Psoas muscle (tissue), 8 donors: ENCODE results near the gene KRT26. TPM values are rescaled to one million over a fixed set of nuclear protein-coding genes. Genes with fewer than 3 reads are reported as not detected.

Source experiments
- ATAC-seq, 4 donors: fragments of 200-7000 bp; cut with Tn5 transposase; one replicate each; pipeline ENCODE4 v1.9.1; 2020; ENCODE audit warnings: moderate library complexity in 3 of 4, mild to moderate bottlenecking in 2 of 4
- DNase-seq, 2 donors: peaks; one replicate each; pipeline ENCODE4 v3.0.0-alpha.2; 2020
- H3K27ac ChIP-seq: fragments of 200-600 bp; one replicate; pipeline ENCODE4 v1.8.0; 2022
- H3K27me3 ChIP-seq, 3 donors: fragments of 200-600 bp in 1 of 3; one replicate each; pipeline versions ENCODE4 v1.6.1 to v1.8.0; 2013 to 2022; ENCODE audit warnings: low read length in 2 of 3, mild to moderate bottlenecking in 2 of 3, moderate library complexity in 1 of 3; ENCODE audit not compliant: insufficient read depth in 3 of 3
- H3K36me3 ChIP-seq, 2 donors: fragments of 200-600 bp in 1 of 2; one replicate each; pipeline versions ENCODE4 v1.6.1 to v1.8.0; 2013 to 2022; ENCODE audit warnings: low read depth in 1 of 2, mild to moderate bottlenecking in 1 of 2, moderate library complexity in 1 of 2; ENCODE audit not compliant: insufficient read depth in 1 of 2
- H3K4me1 ChIP-seq: fragments of 200-600 bp; one replicate; pipeline ENCODE4 v1.8.0; 2022
- H3K4me3 ChIP-seq: fragments of 200-600 bp; one replicate; pipeline ENCODE4 v1.8.0; 2022; ENCODE audit warnings: mild to moderate bottlenecking
- H3K9me3 ChIP-seq: fragments of 200-600 bp; one replicate; pipeline ENCODE4 v1.8.0; 2022
- WGBS, 3 donors: extraction: QIAGEN DNeasy Blood & Tissue Kit; methylation state at CpG; one replicate each; pipeline versions ENCODE4 v1.1.6 to v1.1.7; 2013; 5-methylcytosine and 5-hydroxymethylcytosine counted together
- intact Hi-C, 2 donors: fragments of 100-400 bp; cut with DNase I; formaldehyde crosslinking; loops; one replicate each; pipeline versions ENCODE4 v1.11.0 to v1.14.2; 2022
- polyA plus RNA-seq, 3 donors: library from polyadenylated mRNA; stranded (reverse); fragments of 200-250 nt; gene quantifications; one replicate each; pipeline ENCODE4 v1.2.3, GENCODE V29; 2013
- total RNA-seq, 4 donors: library from RNA; stranded (reverse); fragmentation: NEBNext Ultra II Directional in 2 of 4; extraction: Animal tissue kit (Norgen Biotek cat#: 25700) in 2 of 4; gene quantifications; one replicate each; pipeline versions ENCODE4 v1.2.1 to v1.2.4, GENCODE V29; 2021 to 2023
- TF ChIP-seq, protein P1 (sequence below): fragments of 200-600 bp; IDR thresholded peaks from one replicate; pipeline ENCODE4 v1.8.0; 2022; ENCODE audit warnings: antibody characterized with exemption
- donor health status: healthy with polysubstance abuse.
- donor health status: DM: no; HTN: no; CAD: no; lungs with moderate emphysema.
- donor health status: Bipolar disorder and iron deficiency.
- donor health status: healthy.
- donor health status: DM: yes; HTN: yes; CAD: no.
- donor health status: DM: no; HTN: no; CAD: no.
- donor health status: DM: no; HTN: no; CAD: no.
- donor health status: DM: yes; HTN: yes; CAD: no.

The KRT26 gene
- total and polyA plus RNA-seq, 7 donors = not detected

GRCh38 chr17:40722241-40722640, 49.8 kb downstream of the KRT26 start:
- Histone ChIP-seq H3K4me1 (no peaks in the 10 kb centered on the region), H3K36me3 (no peaks in the 10 kb centered on the region), H3K27ac (no peak overlapping the region), H3K9me3 (no peaks in the 10 kb centered on the region), H3K27me3 (peaks cover 0 to 13% (median 0%) of the 10 kb centered on the region in 3 donors), H3K4me3 (no peak overlapping the region)
- DNase-seq (no peak), ATAC-seq (no peak)
- TF ChIP-seq, protein P1, sequence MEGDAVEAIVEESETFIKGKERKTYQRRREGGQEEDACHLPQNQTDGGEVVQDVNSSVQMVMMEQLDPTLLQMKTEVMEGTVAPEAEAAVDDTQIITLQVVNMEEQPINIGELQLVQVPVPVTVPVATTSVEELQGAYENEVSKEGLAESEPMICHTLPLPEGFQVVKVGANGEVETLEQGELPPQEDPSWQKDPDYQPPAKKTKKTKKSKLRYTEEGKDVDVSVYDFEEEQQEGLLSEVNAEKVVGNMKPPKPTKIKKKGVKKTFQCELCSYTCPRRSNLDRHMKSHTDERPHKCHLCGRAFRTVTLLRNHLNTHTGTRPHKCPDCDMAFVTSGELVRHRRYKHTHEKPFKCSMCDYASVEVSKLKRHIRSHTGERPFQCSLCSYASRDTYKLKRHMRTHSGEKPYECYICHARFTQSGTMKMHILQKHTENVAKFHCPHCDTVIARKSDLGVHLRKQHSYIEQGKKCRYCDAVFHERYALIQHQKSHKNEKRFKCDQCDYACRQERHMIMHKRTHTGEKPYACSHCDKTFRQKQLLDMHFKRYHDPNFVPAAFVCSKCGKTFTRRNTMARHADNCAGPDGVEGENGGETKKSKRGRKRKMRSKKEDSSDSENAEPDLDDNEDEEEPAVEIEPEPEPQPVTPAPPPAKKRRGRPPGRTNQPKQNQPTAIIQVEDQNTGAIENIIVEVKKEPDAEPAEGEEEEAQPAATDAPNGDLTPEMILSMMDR = no peak
- WGBS, 3 donors = 30 to 43% (median 31%) methylated on average over 1 of the region's 1 CpG
- intact Hi-C loops = loop anchor here in 1 of 2 donors (10.0 kb wide), 1 partner anchor 97 kb away; no protein-coding TSS in a partner anchor

GRCh38 chr17:40720899-40721298, 51.1 kb downstream of the KRT26 start:
- TF ChIP-seq, protein P1 = no peak
- ATAC-seq (no peak), DNase-seq (no peak)
- Histone ChIP-seq H3K36me3 (no peaks in the 10 kb centered on the region), H3K4me1 (no peaks in the 10 kb centered on the region), H3K27me3 (peaks cover 0 to 13% (median 0%) of the 10 kb centered on the region in 3 donors), H3K4me3 (no peak overlapping the region), H3K27ac (no peak overlapping the region), H3K9me3 (no peaks in the 10 kb centered on the region)
- intact Hi-C loops = loop anchor here in 1 of 2 donors (10.0 kb wide), 1 partner anchor 96 kb away; no protein-coding TSS in a partner anchor
- 45 to 57% (median 54%) methylated on average over 2 of the region's 2 CpGs for whole genome bisulfite sequencing, 3 donors

DNA sequence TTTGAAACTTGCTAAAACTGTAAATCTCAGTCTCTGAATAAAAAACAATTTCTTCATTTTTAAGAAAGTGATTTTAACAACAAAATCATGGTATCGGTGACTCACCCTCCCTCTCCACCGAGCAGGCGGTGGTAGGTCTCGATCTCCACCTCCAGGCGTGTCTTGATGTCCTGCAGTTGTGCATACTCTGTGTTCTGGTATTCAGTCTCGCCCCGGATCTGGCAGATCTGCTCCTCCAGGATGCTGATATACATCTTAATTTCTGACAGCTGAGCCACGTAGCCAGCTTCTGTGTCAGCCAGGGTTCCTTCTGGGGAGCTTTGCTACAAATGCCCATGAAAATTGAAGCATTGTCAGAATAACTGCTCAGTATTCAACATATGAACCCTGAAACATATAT, 53.1 kb downstream of the KRT26 start:
- H3K27me3 ChIP-seq = peaks cover 0 to 19% (median 0%) of the 10 kb centered on the region in 3 donors
- H3K4me1 ChIP-seq = no peaks in the 10 kb centered on the region
- 23 to 38% (median 27%) methylated on average over 8 of the region's 8 CpGs for WGBS, 3 donors
- DNase-seq (no peak), ATAC-seq (no peak)
- no peaks in the 10 kb centered on the region for H3K36me3 ChIP-seq
- intact Hi-C loops = no loop called here
- H3K27ac ChIP-seq = no peak overlapping the region
- H3K4me3 ChIP-seq = no peak overlapping the region
- no peaks in the 10 kb centered on the region for H3K9me3 ChIP-seq
- TF ChIP-seq, protein P1 = no peak

- TF ChIP-seq, protein P1 = no peak
- intact Hi-C loops = no loop called here
- Histone ChIP-seq H3K4me1 (no peaks in the 10 kb centered on the region), H3K9me3 (no peaks in the 10 kb centered on the region), H3K27ac (no peak overlapping the region), H3K36me3 (no peaks in the 10 kb centered on the region), H3K4me3 (no peak overlapping the region), H3K27me3 (peaks cover 0 to 10% (median 0%) of the 10 kb centered on the region in 3 donors)
- ATAC-seq (no peak), DNase-seq (no peak)
- WGBS, 3 donors = 55 to 64% (median 59%) methylated on average over 3 of the region's 3 CpGs
Observed at GRCh38 chr17:40717776-40718175, 54.2 kb downstream of the KRT26 start.

Other genes starting within 250 kb of the KRT26 start
- gene CCR7, start 206.7 kb downstream of the KRT26 start, total RNA-seq = under 1 TPM; 0.20 to 0.24 (median 0.21) TPM
- gene CCR7, start 206.7 kb downstream of the KRT26 start, polyA plus RNA-seq = under 1 TPM in 2 of 3 donors, not detected in 1; 0.08 to 0.09 TPM
- 10 to 100 TPM; 49.6 to 64.7 (median 61.6) TPM for gene SMARCE1, start 124.4 kb downstream of the KRT26 start, total RNA-seq
- 10 to 100 TPM; 55.6 to 59.9 (median 55.9) TPM for gene SMARCE1, start 124.4 kb downstream of the KRT26 start, polyA plus RNA-seq
- under 1 TPM in 1 of 4 donors, not detected in 3; 0.32 TPM for gene KRT222, start 107.0 kb downstream of the KRT26 start, total RNA-seq
- under 1 TPM; 0.08 to 0.37 (median 0.09) TPM for gene KRT222, start 107.0 kb downstream of the KRT26 start, polyA plus RNA-seq
- not detected for gene KRT24, start 68.4 kb downstream of the KRT26 start, total RNA-seq
- not detected for gene KRT24, start 68.4 kb downstream of the KRT26 start, polyA plus RNA-seq
- gene KRT25, start 16.9 kb downstream of the KRT26 start, total RNA-seq = not detected
- gene KRT25, start 16.9 kb downstream of the KRT26 start, polyA plus RNA-seq = under 1 TPM in 1 of 3 donors, not detected in 2; 0.03 TPM
- gene KRT27, start 10.3 kb upstream of the KRT26 start, total RNA-seq = not detected
- under 1 TPM in 1 of 3 donors, not detected in 2; 0.01 TPM for gene KRT27, start 10.3 kb upstream of the KRT26 start, polyA plus RNA-seq
- not detected for gene KRT28, start 27.8 kb upstream of the KRT26 start, total RNA-seq
- not detected for gene KRT28, start 27.8 kb upstream of the KRT26 start, polyA plus RNA-seq
- 10 to 100 TPM; 24.2 to 32.9 (median 30.5) TPM for gene KRT10, start 50.4 kb upstream of the KRT26 start, total RNA-seq
- gene KRT10, start 50.4 kb upstream of the KRT26 start, polyA plus RNA-seq = 10 to 100 TPM; 23.3 to 38.8 (median 35.3) TPM
- gene KRT12, start 95.0 kb upstream of the KRT26 start, total RNA-seq = not detected
- not detected for gene KRT12, start 95.0 kb upstream of the KRT26 start, polyA plus RNA-seq
- under 1 TPM in 1 of 4 donors, not detected in 3; 0.21 TPM for gene KRT20, start 113.0 kb upstream of the KRT26 start, total RNA-seq
- under 1 TPM in 2 of 3 donors, not detected in 1; 0.08 to 0.35 TPM for gene KRT20, start 113.0 kb upstream of the KRT26 start, polyA plus RNA-seq
- gene KRT23, start 165.4 kb upstream of the KRT26 start, total RNA-seq = 1 to 10 TPM in 1 of 4 donors, under 1 TPM in 1, not detected in 2; 0.25 to 1.5 TPM
- gene KRT23, start 165.4 kb upstream of the KRT26 start, polyA plus RNA-seq = under 1 TPM in 1 of 3 donors, not detected in 2; 0.03 TPM
- gene KRT39, start 194.7 kb upstream of the KRT26 start, total RNA-seq = not detected
- gene KRT39, start 194.7 kb upstream of the KRT26 start, polyA plus RNA-seq = not detected
- gene KRT40, start 212.1 kb upstream of the KRT26 start, total RNA-seq = not detected
- not detected for gene KRT40, start 212.1 kb upstream of the KRT26 start, polyA plus RNA-seq
- gene KRTAP3-3, start 222.0 kb upstream of the KRT26 start, total RNA-seq = not detected
- not detected for gene KRTAP3-3, start 222.0 kb upstream of the KRT26 start, polyA plus RNA-seq
- not detected for gene KRTAP3-2, start 227.7 kb upstream of the KRT26 start, total RNA-seq
- not detected for gene KRTAP3-2, start 227.7 kb upstream of the KRT26 start, polyA plus RNA-seq
- gene KRTAP3-1, start 236.9 kb upstream of the KRT26 start, total RNA-seq = not detected
- not detected for gene KRTAP3-1, start 236.9 kb upstream of the KRT26 start, polyA plus RNA-seq